Trophoblast cell (in vitro differentiated cells and primary cell): ENCODE data around the gene DNAJC17.

Experiments used
- DNase-seq, 2 donors: peaks; one replicate each; pipeline ENCODE4 v3.0.0-alpha.2; 2016
- H2AFZ ChIP-seq: 2 replicates; pipeline ENCODE4 v1.6.1; 2013; ENCODE audit warnings: low read length, moderate library complexity, mild to moderate bottlenecking; ENCODE audit not compliant: insufficient read depth, poor library complexity
- H2AK5ac ChIP-seq: 2 replicates; pipeline ENCODE4 v1.6.1; 2013; ENCODE audit warnings: mild to moderate bottlenecking, low read length
- H2BK120ac ChIP-seq: 2 replicates; pipeline ENCODE4 v1.6.1; 2013; ENCODE audit warnings: low read length, mild to moderate bottlenecking, moderate library complexity; ENCODE audit not compliant: insufficient read depth, poor library complexity
- H2BK12ac ChIP-seq: 2 replicates; pipeline ENCODE4 v1.6.1; 2013; ENCODE audit warnings: mild to moderate bottlenecking, low read length, moderate library complexity
- H2BK5ac ChIP-seq: 2 replicates; pipeline ENCODE4 v1.6.1; 2013; ENCODE audit warnings: low read length, low read depth, moderate library complexity, mild to moderate bottlenecking; ENCODE audit not compliant: poor library complexity
- H3K14ac ChIP-seq: 2 replicates; pipeline ENCODE4 v1.6.1; 2013; ENCODE audit warnings: mild to moderate bottlenecking, low read length
- H3K18ac ChIP-seq: 2 replicates; pipeline ENCODE4 v1.6.1; 2013; ENCODE audit warnings: mild to moderate bottlenecking, low read length
- H3K23ac ChIP-seq: 2 replicates; pipeline ENCODE4 v1.6.1; 2013; ENCODE audit warnings: low read length
- H3K27ac ChIP-seq: 2 replicates; pipeline ENCODE4 v1.5.1; 2013; ENCODE audit warnings: low read depth, mild to moderate bottlenecking, inconsistent platforms, low read length, moderate library complexity
- H3K27me3 ChIP-seq: 2 replicates; pipeline ENCODE4 v1.6.1; 2013; ENCODE audit warnings: inconsistent platforms, mild to moderate bottlenecking, low read length, moderate library complexity; ENCODE audit not compliant: insufficient read depth
- H3K36me3 ChIP-seq, 2 experiments: 1 replicate in 1 of 2; 2 replicates in 1 of 2; pipeline ENCODE4 v1.6.1; 2013; ENCODE audit warnings: low read length in 2 of 2, mild to moderate bottlenecking in 2 of 2, moderate library complexity in 1 of 2; ENCODE audit not compliant: insufficient read depth in 2 of 2, control insufficient read depth in 1 of 2
- H3K4ac ChIP-seq: 2 replicates; pipeline ENCODE4 v1.6.1; 2013; ENCODE audit warnings: low read depth, mild to moderate bottlenecking, low read length, moderate library complexity
- H3K4me1 ChIP-seq, 2 experiments: 1 replicate in 1 of 2; 2 replicates in 1 of 2; pipeline ENCODE4 v1.6.1; 2013; ENCODE audit warnings: low read length in 2 of 2, mild to moderate bottlenecking in 2 of 2, moderate library complexity in 1 of 2; ENCODE audit not compliant: insufficient read depth in 2 of 2, control insufficient read depth in 1 of 2
- H3K4me2 ChIP-seq: 2 replicates; pipeline ENCODE4 v1.6.1; 2013; ENCODE audit warnings: inconsistent platforms, mild to moderate bottlenecking, low read length, moderate library complexity
- H3K4me3 ChIP-seq: 2 replicates; pipeline ENCODE4 v1.5.1; 2013; ENCODE audit warnings: mild to moderate bottlenecking, low read depth, low read length, inconsistent platforms
- H3K79me1 ChIP-seq: one replicate; pipeline ENCODE4 v1.6.1; 2013; ENCODE audit warnings: low read length
- H3K79me2 ChIP-seq: 2 replicates; pipeline ENCODE4 v1.6.1; 2013; ENCODE audit warnings: low read length, mild to moderate bottlenecking; ENCODE audit not compliant: control insufficient read depth, insufficient read depth, poor library complexity
- H3K9ac ChIP-seq: 2 replicates; pipeline ENCODE4 v1.6.1; 2013; ENCODE audit warnings: mild to moderate bottlenecking, low read length
- H3K9me3 ChIP-seq: 2 replicates; pipeline ENCODE4 v1.6.1; 2013; ENCODE audit warnings: low read depth, mild to moderate bottlenecking, control low read depth, inconsistent platforms, low read length; ENCODE audit not compliant: insufficient read depth
- H4K12ac ChIP-seq: 2 replicates; pipeline ENCODE4 v1.6.1; 2013; ENCODE audit warnings: low read depth, mild to moderate bottlenecking, low read length, moderate library complexity
- H4K8ac ChIP-seq: 2 replicates; pipeline ENCODE4 v1.6.1; 2013; ENCODE audit warnings: low read depth, mild to moderate bottlenecking, low read length, moderate library complexity
- H4K91ac ChIP-seq: one replicate; pipeline ENCODE4 v1.6.1; 2013; ENCODE audit warnings: low read depth, mild to moderate bottlenecking, low read length, moderate library complexity
- WGBS: extraction: QIAGEN DNeasy Blood & Tissue Kit; methylation state at CpG from one replicate; pipeline ENCODE4 v1.1.7; 2013; ENCODE audit warnings: missing lambda C conversion rate; ENCODE audit not compliant: insufficient read length, insufficient coverage; ENCODE audit errors: extremely low coverage; 5-methylcytosine and 5-hydroxymethylcytosine counted together

The DNAJC17 gene

GRCh38 chr15:40772014-40772413 is 35.3 kb downstream of the DNAJC17 start:
- Histone ChIP-seq H2BK12ac (no peak overlapping the region), H3K18ac (no peak overlapping the region), H3K36me3 (peaks cover 66 to 70% of the 10 kb centered on the region in 2 experiments), H3K79me2 (no peaks in the 10 kb centered on the region), H3K14ac (no peak overlapping the region), H3K4me3 (no peak overlapping the region), H4K8ac (no peak overlapping the region), H4K91ac (no peak overlapping the region), H3K27ac (no peak overlapping the region), H3K4me1 (peaks cover 0 to 3% of the 10 kb centered on the region in 2 experiments), H3K4me2 (no peak overlapping the region), H2BK5ac (no peak overlapping the region), H2AFZ (no peak overlapping the region), H3K9ac (no peak overlapping the region), H3K79me1 (no peaks in the 10 kb centered on the region), H2AK5ac (no peak overlapping the region), H4K12ac (no peak overlapping the region), H3K9me3 (peaks cover 2% of the 10 kb centered on the region), H3K23ac (no peak overlapping the region), H3K4ac (no peak overlapping the region), H2BK120ac (no peak overlapping the region), H3K27me3 (no peaks in the 10 kb centered on the region)
- no CpG with 5 or more reads among the region's 13 CpGs for WGBS
- no peak for DNase-seq

GRCh38 chr15:40771242-40771641 is 36.0 kb downstream of the DNAJC17 start:
- WGBS = no CpG with 5 or more reads among the region's 5 CpGs
- Histone ChIP-seq H3K4me1 (peaks cover 0 to 3% of the 10 kb centered on the region in 2 experiments), H3K4ac (no peak overlapping the region), H3K18ac (no peak overlapping the region), H3K27ac (no peak overlapping the region), H3K27me3 (no peaks in the 10 kb centered on the region), H3K9ac (no peak overlapping the region), H2AFZ (no peak overlapping the region), H4K12ac (no peak overlapping the region), H3K23ac (no peak overlapping the region), H3K9me3 (no peaks in the 10 kb centered on the region), H4K8ac (no peak overlapping the region), H2BK120ac (no peak overlapping the region), H3K79me1 (no peaks in the 10 kb centered on the region), H2BK12ac (no peak overlapping the region), H3K14ac (no peak overlapping the region), H2BK5ac (no peak overlapping the region), H3K4me3 (no peak overlapping the region), H3K36me3 (peaks cover 59 to 62% of the 10 kb centered on the region in 2 experiments), H3K4me2 (no peak overlapping the region), H2AK5ac (no peak overlapping the region), H3K79me2 (no peaks in the 10 kb centered on the region), H4K91ac (no peak overlapping the region)
- DNase-seq = no peak

GRCh38 chr15:40770147-40770721 is 37.0 kb downstream of the DNAJC17 start:
- Histone ChIP-seq H3K4me1 (peaks cover 6 to 7% of the 10 kb centered on the region in 2 experiments), H3K4me2 (no peak overlapping the region), H4K8ac (no peak overlapping the region), H2BK5ac (no peak overlapping the region), H2BK120ac (no peak overlapping the region), H3K9ac (no peak overlapping the region), H3K79me2 (no peaks in the 10 kb centered on the region), H3K4ac (no peak overlapping the region), H3K27ac (no peak overlapping the region), H3K23ac (no peak overlapping the region), H3K9me3 (no peaks in the 10 kb centered on the region), H2AFZ (no peak overlapping the region), H3K27me3 (no peaks in the 10 kb centered on the region), H3K18ac (no peak overlapping the region), H2AK5ac (no peak overlapping the region), H3K14ac (no peak overlapping the region), H4K91ac (no peak overlapping the region), H2BK12ac (no peak overlapping the region), H3K4me3 (no peak overlapping the region), H3K36me3 (peaks cover 49 to 52% of the 10 kb centered on the region in 2 experiments), H4K12ac (no peak overlapping the region), H3K79me1 (no peaks in the 10 kb centered on the region)
- no peak for DNase-seq
- no CpG with 5 or more reads among the region's 17 CpGs for whole genome bisulfite sequencing

GRCh38 chr15:40769274-40770146 is 37.8 kb downstream of the DNAJC17 start, which contains the start of gene C15orf62:
C15orf62 (plus strand) TSS chr15:40769980; CDS start chr15:40770496, 516 bp downstream.
- Histone ChIP-seq H3K79me2 (no peaks in the 10 kb centered on the region), H3K36me3 (peaks cover 41 to 48% of the 10 kb centered on the region in 2 experiments), H3K9ac (no peak within 1 kb of the TSS), H3K4ac (no peak within 1 kb of the TSS), H3K27me3 (no peaks in the 10 kb centered on the region), H3K27ac (no peak within 1 kb of the TSS), H3K4me1 (peaks cover 11% of the 10 kb centered on the region in 2 experiments), H3K9me3 (peaks cover 2% of the 10 kb centered on the region), H3K79me1 (no peaks in the 10 kb centered on the region), H2BK12ac (no peak within 1 kb of the TSS), H3K14ac (no peak within 1 kb of the TSS), H3K23ac (no peak within 1 kb of the TSS), H4K8ac (no peak within 1 kb of the TSS), H3K4me2 (no peak within 1 kb of the TSS), H2AK5ac (no peak within 1 kb of the TSS), H3K18ac (no peak within 1 kb of the TSS), H3K4me3 (no peak within 1 kb of the TSS), H2AFZ (no peak within 1 kb of the TSS), H4K91ac (no peak within 1 kb of the TSS), H2BK120ac (no peak within 1 kb of the TSS), H4K12ac (no peak within 1 kb of the TSS), H2BK5ac (no peak within 1 kb of the TSS)
- WGBS = 100% methylated on average over 4 of the region's 28 CpGs
- DNase-seq = no peak
